K562 (cell line): ENCODE measurements around the gene PUSL1. TPM values are rescaled to one million over a fixed set of nuclear protein-coding genes. Genes with fewer than 3 reads are reported as not detected.

Experiments
- BHLHE40 ChIP-seq: IDR thresholded peaks from 2 replicates; pipeline ENCODE4 v1.6.1; 2011; ENCODE audit warnings: low read length, improper control_type of control experiment
- CHD2 ChIP-seq: IDR thresholded peaks from 2 replicates; pipeline ENCODE4 v1.6.1; 2011; ENCODE audit warnings: low read depth, low read length
- ETV1 ChIP-seq: fragments of 450-650 bp; conservative IDR thresholded peaks from 2 replicates; pipeline ENCODE4 v1.6.1; 2016; ENCODE audit warnings: missing genetic modification characterization, control low read depth, low read depth, missing compliant biosample characterization
- FOXK1 ChIP-seq: sonication (generic); formaldehyde crosslinking; IDR thresholded peaks from 2 replicates; pipeline ENCODE4 v1.8.0; 2022; ENCODE audit warnings: missing genetic modification reagents, mild to moderate bottlenecking, borderline replicate concordance
- NCOA4 ChIP-seq: fragments of 450-650 bp; IDR thresholded peaks from 2 replicates; pipeline ENCODE4 v1.6.1; 2018; ENCODE audit warnings: mild to moderate bottlenecking; ENCODE audit not compliant: partially characterized antibody
- NR2C2 ChIP-seq, 2 experiments: fragments of 200-800 bp in 1 of 2; sonication (Bioruptor generic) in 1 of 2; sonication (generic) in 1 of 2; formaldehyde crosslinking in 1 of 2; IDR thresholded peaks; 2 replicates each; pipeline versions ENCODE4 v1.6.1 to v1.8.0; 2016 to 2022; ENCODE audit warnings: mild to moderate bottlenecking in 1 of 2, missing compliant biosample characterization in 1 of 2, missing genetic modification characterization in 1 of 2, missing genetic modification reagents in 1 of 2
- POLR2B ChIP-seq: fragments of 450-650 bp; IDR thresholded peaks from 2 replicates; pipeline ENCODE4 v1.6.1; 2018; ENCODE audit warnings: low read depth; ENCODE audit not compliant: partially characterized antibody
- POU5F1 ChIP-seq: fragments of 150-350 bp; IDR thresholded peaks from 2 replicates; pipeline ENCODE4 v1.6.1; 2014; ENCODE audit warnings: borderline replicate concordance, low read length, low read depth, mild to moderate bottlenecking; ENCODE audit not compliant: partially characterized antibody
- PRMT5 ChIP-seq: sonication (generic); formaldehyde crosslinking; IDR thresholded peaks from 2 replicates; pipeline ENCODE4 v1.5.0; 2020; ENCODE audit warnings: missing genetic modification reagents
- RBM22 ChIP-seq: fragments of 200-400 bp; formaldehyde crosslinking; IDR thresholded peaks from 2 replicates; pipeline ENCODE4 v1.6.1; 2018; ENCODE audit warnings: low read length, low read depth; ENCODE audit not compliant: poor library complexity, severe bottlenecking
- SIN3A ChIP-seq, 2 experiments: fragments of 150-350 bp in 1 of 2; IDR thresholded peaks; 2 replicates each; pipeline ENCODE4 v1.6.1; 2011 to 2016; ENCODE audit warnings: borderline replicate concordance in 2 of 2, low read depth in 2 of 2, low read length in 2 of 2, mild to moderate bottlenecking in 2 of 2, moderate library complexity in 2 of 2; ENCODE audit not compliant: control insufficient read depth in 1 of 2
- SMARCE1 ChIP-seq: fragments of 450-650 bp; IDR thresholded peaks from 2 replicates; pipeline ENCODE4 v1.7.1; 2016; ENCODE audit warnings: mild to moderate bottlenecking
- ZNF143 ChIP-seq: sonication (generic); formaldehyde crosslinking; IDR thresholded peaks from 2 replicates; pipeline ENCODE4 v1.9.0; 2022; ENCODE audit warnings: mild to moderate bottlenecking, missing genetic modification reagents
- ZNF217 ChIP-seq: sonication (generic); formaldehyde crosslinking; IDR thresholded peaks from 2 replicates; pipeline ENCODE4 v1.8.0; 2022; ENCODE audit warnings: mild to moderate bottlenecking, missing genetic modification reagents
- ZNF384 ChIP-seq: IDR thresholded peaks from 2 replicates; pipeline ENCODE4 v1.6.1; 2012; ENCODE audit warnings: low read depth, low read length, improper control_type of control experiment
- ZNF551 ChIP-seq: fragments of 250-450 bp; sonication (Bioruptor Pico); IDR thresholded peaks from 2 replicates; pipeline ENCODE4 v1.5.0; 2021; ENCODE audit warnings: mild to moderate bottlenecking, moderate library complexity
- polyA plus RNA-seq, 8 experiments: library from polyadenylated mRNA; depleted of rRNA in 4 of 8; stranded (reverse) in 5 of 8; unstranded in 3 of 8; fragments of >200 nt; fragmentation: Nextera tagmentation in 2 of 8; fragmentation: Illumina TruSeq in 1 of 8; extraction: Ambion mirVana in 2 of 8; extraction: Trizol in 1 of 8; gene quantifications; 2 replicates each; pipeline versions ENCODE4 v1.2.1 to v1.2.3, GENCODE V29; 2011 to 2014; ENCODE audit warnings: inconsistent platforms in 1 of 8, missing spikeins in 1 of 8
- total RNA-seq, 7 experiments: library from RNA; depleted of rRNA in 6 of 7; stranded (reverse); fragments of >200 nt in 6 of 7; fragmentation: Illumina TruSeq in 2 of 7; extraction: Trizol in 2 of 7; gene quantifications; 2 replicates each; pipeline versions ENCODE4 v1.2.1 to v1.2.3, GENCODE V29; 2011 to 2021; ENCODE audit warnings: low replicate concordance in 1 of 7
- TF ChIP-seq, protein P1 (sequence below): fragments of 250-450 bp; sonication (Bioruptor Pico); IDR thresholded peaks from 2 replicates; pipeline ENCODE4 v1.4.0; 2020
- TF ChIP-seq, protein P2 (sequence below), 2 experiments: IDR thresholded peaks in 1 of 2; conservative IDR thresholded peaks in 1 of 2; 2 replicates each; pipeline ENCODE4 v1.6.1; 2016; ENCODE audit warnings: low read depth in 2 of 2, mild to moderate bottlenecking in 1 of 2, missing compliant biosample characterization in 1 of 2, missing genetic modification characterization in 1 of 2, moderate library complexity in 1 of 2

The PUSL1 gene
- total and polyA plus RNA-seq, 9 of the 15 experiments (the other 6 are each of a cell fraction or from before 2014, with no cell fraction given), result 0.62 to 86.9 (median 13.6) TPM

DNA sequence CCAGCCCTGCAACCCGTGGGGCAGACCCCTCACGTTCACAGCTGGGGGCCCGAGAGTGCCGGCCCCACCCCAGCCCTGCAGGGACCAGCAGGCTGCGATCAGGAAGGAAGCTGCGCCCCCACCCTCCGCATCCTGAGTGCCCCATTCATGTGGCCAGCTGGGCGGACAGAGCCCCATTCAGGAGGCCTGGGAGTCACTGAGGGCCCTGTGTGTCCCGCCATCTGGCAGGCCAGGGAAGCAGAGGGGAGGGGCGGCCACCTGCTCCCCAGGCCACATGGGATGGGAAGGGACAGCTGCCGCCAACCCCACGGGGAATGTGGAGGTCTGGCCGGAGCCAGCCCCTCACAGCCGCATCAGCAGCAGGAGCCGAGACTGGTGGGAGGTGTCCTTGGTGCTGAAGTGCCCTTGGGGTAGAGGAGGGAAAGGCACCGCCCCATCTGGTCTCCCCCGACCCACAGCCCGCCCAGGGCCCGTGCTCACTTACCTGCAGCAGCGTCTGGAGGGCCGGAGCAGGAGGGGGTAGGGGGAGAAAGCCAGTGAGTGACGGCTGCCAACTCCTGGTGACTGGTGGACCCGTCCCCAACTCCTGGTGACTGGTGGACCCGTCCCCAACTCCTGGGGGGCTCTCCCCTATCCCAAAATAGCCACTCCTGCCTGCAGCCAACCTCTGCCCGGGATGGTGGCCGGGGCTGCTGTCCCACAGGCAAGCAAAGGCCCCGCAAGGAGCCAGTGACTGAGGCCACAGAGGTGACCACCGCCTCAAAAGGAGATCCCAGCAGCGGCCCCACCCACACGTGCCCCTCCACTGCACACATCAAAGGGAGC is 9.3 kb upstream of the PUSL1 start (continued):
- TF ChIP-seq, protein P1, sequence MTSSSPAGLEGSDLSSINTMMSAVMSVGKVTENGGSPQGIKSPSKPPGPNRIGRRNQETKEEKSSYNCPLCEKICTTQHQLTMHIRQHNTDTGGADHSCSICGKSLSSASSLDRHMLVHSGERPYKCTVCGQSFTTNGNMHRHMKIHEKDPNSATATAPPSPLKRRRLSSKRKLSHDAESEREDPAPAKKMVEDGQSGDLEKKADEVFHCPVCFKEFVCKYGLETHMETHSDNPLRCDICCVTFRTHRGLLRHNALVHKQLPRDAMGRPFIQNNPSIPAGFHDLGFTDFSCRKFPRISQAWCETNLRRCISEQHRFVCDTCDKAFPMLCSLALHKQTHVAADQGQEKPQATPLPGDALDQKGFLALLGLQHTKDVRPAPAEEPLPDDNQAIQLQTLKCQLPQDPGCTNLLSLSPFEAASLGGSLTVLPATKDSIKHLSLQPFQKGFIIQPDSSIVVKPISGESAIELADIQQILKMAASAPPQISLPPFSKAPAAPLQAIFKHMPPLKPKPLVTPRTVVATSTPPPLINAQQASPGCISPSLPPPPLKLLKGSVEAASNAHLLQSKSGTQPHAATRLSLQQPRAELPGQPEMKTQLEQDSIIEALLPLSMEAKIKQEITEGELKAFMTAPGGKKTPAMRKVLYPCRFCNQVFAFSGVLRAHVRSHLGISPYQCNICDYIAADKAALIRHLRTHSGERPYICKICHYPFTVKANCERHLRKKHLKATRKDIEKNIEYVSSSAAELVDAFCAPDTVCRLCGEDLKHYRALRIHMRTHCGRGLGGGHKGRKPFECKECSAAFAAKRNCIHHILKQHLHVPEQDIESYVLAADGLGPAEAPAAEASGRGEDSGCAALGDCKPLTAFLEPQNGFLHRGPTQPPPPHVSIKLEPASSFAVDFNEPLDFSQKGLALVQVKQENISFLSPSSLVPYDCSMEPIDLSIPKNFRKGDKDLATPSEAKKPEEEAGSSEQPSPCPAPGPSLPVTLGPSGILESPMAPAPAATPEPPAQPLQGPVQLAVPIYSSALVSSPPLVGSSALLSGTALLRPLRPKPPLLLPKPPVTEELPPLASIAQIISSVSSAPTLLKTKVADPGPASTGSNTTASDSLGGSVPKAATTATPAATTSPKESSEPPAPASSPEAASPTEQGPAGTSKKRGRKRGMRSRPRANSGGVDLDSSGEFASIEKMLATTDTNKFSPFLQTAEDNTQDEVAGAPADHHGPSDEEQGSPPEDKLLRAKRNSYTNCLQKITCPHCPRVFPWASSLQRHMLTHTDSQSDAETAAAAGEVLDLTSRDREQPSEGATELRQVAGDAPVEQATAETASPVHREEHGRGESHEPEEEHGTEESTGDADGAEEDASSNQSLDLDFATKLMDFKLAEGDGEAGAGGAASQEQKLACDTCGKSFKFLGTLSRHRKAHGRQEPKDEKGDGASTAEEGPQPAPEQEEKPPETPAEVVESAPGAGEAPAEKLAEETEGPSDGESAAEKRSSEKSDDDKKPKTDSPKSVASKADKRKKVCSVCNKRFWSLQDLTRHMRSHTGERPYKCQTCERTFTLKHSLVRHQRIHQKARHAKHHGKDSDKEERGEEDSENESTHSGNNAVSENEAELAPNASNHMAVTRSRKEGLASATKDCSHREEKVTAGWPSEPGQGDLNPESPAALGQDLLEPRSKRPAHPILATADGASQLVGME (CRISPR knock-in tag), result no peak
- TF ChIP-seq BHLHE40, result no peak
- TF ChIP-seq ETV1 (tag), result no peak
- TF ChIP-seq FOXK1, result no peak
- TF ChIP-seq ZNF217 (CRISPR knock-in tag), result no peak
- TF ChIP-seq SMARCE1, result no peak
- TF ChIP-seq PRMT5 (CRISPR knock-in tag), result 0 out of 2 replicates have a peak, but pooled peaks have one; percentile 71
- TF ChIP-seq NR2C2 (CRISPR knock-in tag; IDR thresholded peaks at IDR 0.05), result no peak
- no peak for TF ChIP-seq NR2C2 (tag; IDR thresholded peaks at IDR 0.05)
- TF ChIP-seq POLR2B, result no peak
- TF ChIP-seq, protein P2, sequence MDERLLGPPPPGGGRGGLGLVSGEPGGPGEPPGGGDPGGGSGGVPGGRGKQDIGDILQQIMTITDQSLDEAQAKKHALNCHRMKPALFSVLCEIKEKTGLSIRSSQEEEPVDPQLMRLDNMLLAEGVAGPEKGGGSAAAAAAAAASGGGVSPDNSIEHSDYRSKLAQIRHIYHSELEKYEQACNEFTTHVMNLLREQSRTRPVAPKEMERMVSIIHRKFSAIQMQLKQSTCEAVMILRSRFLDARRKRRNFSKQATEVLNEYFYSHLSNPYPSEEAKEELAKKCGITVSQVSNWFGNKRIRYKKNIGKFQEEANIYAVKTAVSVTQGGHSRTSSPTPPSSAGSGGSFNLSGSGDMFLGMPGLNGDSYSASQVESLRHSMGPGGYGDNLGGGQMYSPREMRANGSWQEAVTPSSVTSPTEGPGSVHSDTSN (CRISPR knock-in tag; IDR thresholded peaks at IDR 0.05; ENCODE audit: low read depth), result no peak
- TF ChIP-seq, protein P2 (tag; conservative IDR thresholded peaks at IDR 0.05; ENCODE audit: low read depth), result no peak
- TF ChIP-seq ZNF551 (CRISPR knock-in tag), result no peak
- TF ChIP-seq RBM22, result no peak
- TF ChIP-seq NCOA4, result no peak
- TF ChIP-seq SIN3A (IDR thresholded peaks at IDR 0.05; ENCODE audit: borderline replicate concordance in 2 of 2, control insufficient read depth in 1 of 2, low read depth in 2 of 2, low read length in 2 of 2), result peak in 1 of 2 experiments; percentile 50; a peak in 1 of 4 replicates
- no peak for TF ChIP-seq POU5F1
- TF ChIP-seq CHD2, result no peak
- TF ChIP-seq ZNF143 (CRISPR knock-in tag), result no peak
- no peak for TF ChIP-seq ZNF384
